Thyroid gland (tissue), 4 donors: ENCODE data around the gene TCEAL7.

Experiments
- CTCF ChIP-seq, 6 experiments: fragments of 200-600 bp in 3 of 6; fragments of 450-650 bp in 3 of 6; sonication (generic) in 3 of 6; IDR thresholded peaks; one replicate each; pipeline ENCODE4 v1.5.1; 2016 to 2019; ENCODE audit warnings: antibody characterized with exemption in 6 of 6, mild to moderate bottlenecking in 2 of 6, inconsistent platforms in 1 of 6, moderate library complexity in 1 of 6
- POLR2A ChIP-seq, 2 donors: fragments of 450-650 bp; IDR thresholded peaks; one replicate each; pipeline ENCODE4 v1.6.1; 2017; ENCODE audit warnings: antibody characterized with exemption in 2 of 2, mild to moderate bottlenecking in 2 of 2, moderate library complexity in 1 of 2

GRCh38 chrX:103372886-103373285 lies 42.8 kb downstream of the TCEAL7 start:
- TF ChIP-seq POLR2A (IDR thresholded peaks at IDR 0.05) (no peak), CTCF (IDR thresholded peaks at IDR 0.05) (no peak)
